Activated naive CD4-positive, alpha-beta T cell treated with anti-CD3 and anti-CD28 coated beads, Interleukin-2, amount 50 U/mL, for 72 hours (primary cell): ENCODE data around the gene STAB2. TPM values are rescaled to one million over a fixed set of nuclear protein-coding genes. Genes with fewer than 3 reads are reported as not detected.

Source experiments
- ATAC-seq, 2 donors: fragments of 150-1000 bp; cut with Tn5 transposase; 2 replicates each; pipeline ENCODE4 v1.10.0; 2021; ENCODE audit warnings: mild to moderate bottlenecking in 2 of 2, moderate library complexity in 2 of 2
- DNase-seq, 2 donors: peaks; one replicate each; pipeline ENCODE4 v3.0.0; 2021 to 2022; ENCODE audit warnings: low spot score in 2 of 2
- H3K27ac Mint-ChIP-seq, 2 donors: one replicate each; pipeline ENCODE4 v1.8.0; 2022; ENCODE audit warnings: mild to moderate bottlenecking in 2 of 2, mixed read lengths in 2 of 2
- H3K36me3 Mint-ChIP-seq, 2 donors: one replicate each; pipeline ENCODE4 v1.8.0; 2022; ENCODE audit warnings: mixed read lengths in 2 of 2
- H3K9me3 Mint-ChIP-seq, 2 donors: one replicate each; pipeline ENCODE4 v1.8.0; 2022; ENCODE audit warnings: mixed read lengths in 2 of 2
- total RNA-seq, 2 donors: library from RNA; stranded (reverse); gene quantifications; one replicate each; pipeline ENCODE4 v1.2.3, GENCODE V29; 2022

The STAB2 gene
- total RNA-seq, 2 donors from 2014 or later: not detected

- H3K9me3 Mint-ChIP-seq: no peaks in the 10 kb centered on the region
- H3K36me3 Mint-ChIP-seq: no peaks in the 10 kb centered on the region
- ATAC-seq: no peak
- no peak overlapping the region for H3K27ac Mint-ChIP-seq
- no peak for DNase-seq
These were observed 150.8 kb downstream of the STAB2 start for GRCh38 chr12:103737881-103738280.

DNA sequence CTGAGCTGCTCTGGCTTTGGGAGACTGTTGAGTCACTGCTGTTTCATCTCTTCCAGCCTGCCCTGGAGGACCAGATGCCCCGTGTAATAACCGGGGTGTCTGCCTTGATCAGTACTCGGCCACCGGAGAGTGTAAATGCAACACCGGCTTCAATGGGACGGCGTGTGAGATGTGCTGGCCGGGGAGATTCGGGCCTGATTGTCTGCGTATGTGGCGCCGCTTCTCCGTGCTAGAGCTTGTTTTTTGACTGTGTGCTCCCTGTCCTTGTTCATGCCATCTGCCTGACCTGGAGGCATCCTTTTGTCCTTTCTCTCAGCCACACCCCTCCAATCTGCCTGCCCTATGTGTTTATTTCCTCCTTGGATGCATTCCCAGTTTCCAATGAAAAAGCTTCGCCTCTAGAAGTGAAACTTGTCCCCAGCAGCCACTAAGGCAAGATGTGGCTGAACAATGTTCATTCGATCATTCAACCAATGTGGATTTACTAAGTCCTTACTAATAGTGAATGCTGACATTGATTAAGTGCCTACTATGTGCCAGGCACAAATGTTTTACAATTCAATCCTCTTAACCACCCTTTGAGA, 155.4 kb downstream of the STAB2 start:
- Mint-ChIP-seq H3K27ac (no peak overlapping the region), H3K9me3 (no peaks in the 10 kb centered on the region), H3K36me3 (no peaks in the 10 kb centered on the region)
- DNase-seq: no peak
- ATAC-seq: no peak

GRCh38 chr12:103743788-103744187, 156.7 kb downstream of the STAB2 start:
- no peaks in the 10 kb centered on the region for H3K36me3 Mint-ChIP-seq
- no peak for ATAC-seq
- no peak overlapping the region for H3K27ac Mint-ChIP-seq
- H3K9me3 Mint-ChIP-seq: no peaks in the 10 kb centered on the region
- no peak for DNase-seq

GRCh38 chr12:103745962-103746361, 158.9 kb downstream of the STAB2 start:
- Mint-ChIP-seq H3K9me3 (no peaks in the 10 kb centered on the region), H3K36me3 (no peaks in the 10 kb centered on the region), H3K27ac (peak overlapping the region in 1 of 2 donors; percentile 4)
- no peak for DNase-seq
- no peak for ATAC-seq

GRCh38 chr12:103748002-103748401, 160.9 kb downstream of the STAB2 start:
- Mint-ChIP-seq H3K27ac (no peak overlapping the region), H3K36me3 (no peaks in the 10 kb centered on the region), H3K9me3 (no peaks in the 10 kb centered on the region)
- ATAC-seq: no peak
- no peak for DNase-seq

DNA sequence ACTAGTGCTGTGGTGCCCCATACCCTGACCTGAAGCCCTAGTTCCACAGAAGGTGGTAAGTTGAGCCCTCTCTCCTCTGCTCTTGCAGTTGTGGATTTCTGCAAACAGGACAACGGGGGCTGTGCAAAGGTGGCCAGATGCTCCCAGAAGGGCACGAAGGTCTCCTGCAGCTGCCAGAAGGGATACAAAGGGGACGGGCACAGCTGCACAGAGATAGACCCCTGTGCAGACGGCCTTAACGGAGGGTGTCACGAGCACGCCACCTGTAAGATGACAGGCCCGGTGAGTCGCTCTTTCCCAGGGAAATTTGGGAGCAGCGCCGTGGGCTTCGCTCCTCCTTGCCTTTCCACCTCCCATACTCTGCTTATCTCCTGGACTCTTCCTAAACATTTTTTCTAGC, 161.8 kb downstream of the STAB2 start:
- Mint-ChIP-seq H3K27ac (no peak overlapping the region), H3K9me3 (no peaks in the 10 kb centered on the region), H3K36me3 (no peaks in the 10 kb centered on the region)
- DNase-seq: no peak
- ATAC-seq: no peak

- Mint-ChIP-seq H3K36me3 (no peaks in the 10 kb centered on the region), H3K27ac (no peak overlapping the region), H3K9me3 (no peaks in the 10 kb centered on the region)
- ATAC-seq (peak in 1 of 2 donors; percentile 43), DNase-seq (no peak)
These were observed 164.1 kb downstream of the STAB2 start for GRCh38 chr12:103751171-103751570.

- DNase-seq (no peak), ATAC-seq (no peak)
- no peak overlapping the region for H3K27ac Mint-ChIP-seq
- no peaks in the 10 kb centered on the region for H3K36me3 Mint-ChIP-seq
- no peaks in the 10 kb centered on the region for H3K9me3 Mint-ChIP-seq
These were observed 164.5 kb downstream of the STAB2 start for GRCh38 chr12:103751600-103751999.

GRCh38 chr12:103755425-103755824, 168.4 kb downstream of the STAB2 start:
- DNase-seq (no peak), ATAC-seq (no peak)
- H3K27ac Mint-ChIP-seq: no peak overlapping the region
- H3K9me3 Mint-ChIP-seq: no peaks in the 10 kb centered on the region
- H3K36me3 Mint-ChIP-seq: no peaks in the 10 kb centered on the region

- H3K27ac Mint-ChIP-seq: no peak overlapping the region
- DNase-seq (no peak), ATAC-seq (no peak)
- no peaks in the 10 kb centered on the region for H3K36me3 Mint-ChIP-seq
- H3K9me3 Mint-ChIP-seq: no peaks in the 10 kb centered on the region
These were observed 169.4 kb downstream of the STAB2 start for GRCh38 chr12:103756443-103756842.

DNA sequence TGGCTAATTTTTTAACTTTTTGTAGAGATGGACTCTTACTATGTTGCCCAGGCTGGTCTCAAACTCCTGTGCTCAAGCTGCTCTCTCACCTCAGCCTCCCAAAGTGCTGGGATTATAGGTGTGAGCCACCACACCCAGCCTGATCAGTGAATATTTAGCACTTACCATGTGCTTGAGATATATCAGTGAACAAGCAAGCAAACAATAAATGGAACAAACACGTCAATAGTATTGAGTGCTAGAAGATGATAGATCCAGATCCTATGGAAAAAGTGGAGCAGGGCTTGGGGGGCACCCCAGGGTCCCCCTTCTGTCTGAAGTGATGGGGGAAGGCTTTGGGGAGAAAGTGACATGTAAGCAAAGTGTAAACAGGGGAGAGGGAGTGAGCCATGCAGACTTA, 170.2 kb downstream of the STAB2 start:
- peak overlapping the region in 1 of 2 donors; percentile 3 for H3K27ac Mint-ChIP-seq
- no peak for ATAC-seq

DNA sequence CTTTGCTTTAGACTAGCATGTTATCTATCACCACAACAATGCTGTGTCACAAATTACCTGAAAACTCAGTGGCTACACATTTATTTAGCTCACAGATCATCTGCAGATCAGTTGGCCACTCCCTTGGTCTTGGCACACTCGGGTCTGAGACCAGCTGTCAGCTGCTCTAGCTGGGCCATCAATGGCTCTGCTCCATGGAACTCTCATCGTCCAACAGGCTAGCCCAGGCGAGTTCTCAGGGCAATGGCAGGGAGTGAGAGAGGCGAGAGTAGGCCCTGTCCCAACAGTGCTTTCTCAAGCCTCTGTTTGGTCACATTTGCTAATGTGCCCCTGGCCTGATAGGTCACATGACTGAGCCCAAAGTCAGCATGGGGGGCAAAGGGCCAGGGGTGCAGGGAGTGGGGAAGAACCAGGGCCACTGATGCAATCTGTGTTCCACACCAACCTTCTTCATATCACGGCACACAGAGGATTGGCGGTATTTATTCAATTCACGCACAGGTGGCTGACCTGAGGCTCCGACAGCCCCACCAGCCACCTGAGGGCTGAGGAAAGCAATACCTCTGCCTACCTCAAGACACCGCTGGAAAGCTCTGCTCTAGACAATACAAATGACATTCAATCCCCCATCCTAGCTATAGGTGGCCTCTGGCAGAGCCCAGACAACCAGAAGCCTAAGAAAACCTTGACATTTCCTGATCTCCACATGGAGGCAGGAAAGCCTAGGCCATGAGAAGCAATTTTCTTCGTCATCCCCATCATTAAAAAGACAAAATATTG, 171.4 kb downstream of the STAB2 start:
- Mint-ChIP-seq H3K36me3 (peaks cover 0 to 8% of the 10 kb centered on the region in 2 donors), H3K27ac (no peak overlapping the region), H3K9me3 (no peaks in the 10 kb centered on the region)
- ATAC-seq: no peak
- DNase-seq: no peak

More for the DNA sequence above, 170.2 kb downstream of the STAB2 start:
- no peaks in the 10 kb centered on the region for H3K36me3 Mint-ChIP-seq
- H3K9me3 Mint-ChIP-seq: no peaks in the 10 kb centered on the region
- no peak for DNase-seq

- no peak overlapping the region for H3K27ac Mint-ChIP-seq
- H3K36me3 Mint-ChIP-seq: peaks cover 0 to 8% of the 10 kb centered on the region in 2 donors
- ATAC-seq: no peak
- no peaks in the 10 kb centered on the region for H3K9me3 Mint-ChIP-seq
- no peak for DNase-seq
These were observed 175.4 kb downstream of the STAB2 start for GRCh38 chr12:103762473-103762872.

DNA sequence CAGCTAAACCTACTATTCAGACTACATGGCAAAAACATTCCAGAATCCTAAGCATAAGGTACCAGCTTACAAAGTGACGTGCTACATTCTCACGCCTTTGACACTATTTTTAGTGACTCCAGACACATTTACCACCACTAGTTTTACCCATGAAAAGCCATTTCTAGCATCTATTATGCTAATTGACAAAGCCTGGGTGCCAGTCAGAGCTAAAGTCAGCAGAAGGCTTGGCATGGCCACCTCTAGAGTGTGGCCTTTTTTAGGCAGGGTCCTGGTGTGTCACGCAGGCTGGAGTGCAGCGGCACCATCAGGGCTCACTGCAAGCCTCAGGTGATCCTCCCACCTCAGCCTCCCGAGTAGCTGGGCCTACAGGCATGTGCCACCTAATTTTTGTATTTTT, 178.2 kb downstream of the STAB2 start:
- ATAC-seq (no peak), DNase-seq (no peak)
- Mint-ChIP-seq H3K9me3 (no peaks in the 10 kb centered on the region), H3K36me3 (peaks cover 0 to 8% of the 10 kb centered on the region in 2 donors), H3K27ac (no peak overlapping the region)

DNA sequence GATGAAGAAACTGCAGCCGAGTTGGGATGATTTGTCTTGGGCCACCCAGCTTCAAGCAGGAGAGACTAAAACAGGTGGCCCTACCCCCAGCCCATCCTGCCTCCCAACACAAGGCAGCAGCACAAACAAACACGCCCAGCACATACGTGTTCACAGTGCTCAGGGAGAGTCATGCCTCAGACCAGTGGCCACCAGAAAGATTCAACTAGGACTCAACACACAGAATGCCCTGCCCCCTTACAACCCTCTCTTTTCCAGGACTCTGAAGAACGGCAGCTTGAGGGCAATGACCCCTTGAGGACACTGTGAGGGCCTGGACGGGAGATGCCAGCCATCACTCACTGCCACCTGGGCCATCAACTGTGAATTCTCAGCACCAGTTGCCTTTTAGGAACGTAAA, 179.0 kb downstream of the STAB2 start:
- peak overlapping the region in 1 of 2 donors; percentile 25 for H3K27ac Mint-ChIP-seq
- peaks cover 0 to 8% of the 10 kb centered on the region in 2 donors for H3K36me3 Mint-ChIP-seq
- DNase-seq: no peak
- H3K9me3 Mint-ChIP-seq: no peaks in the 10 kb centered on the region
- ATAC-seq: no peak

DNA sequence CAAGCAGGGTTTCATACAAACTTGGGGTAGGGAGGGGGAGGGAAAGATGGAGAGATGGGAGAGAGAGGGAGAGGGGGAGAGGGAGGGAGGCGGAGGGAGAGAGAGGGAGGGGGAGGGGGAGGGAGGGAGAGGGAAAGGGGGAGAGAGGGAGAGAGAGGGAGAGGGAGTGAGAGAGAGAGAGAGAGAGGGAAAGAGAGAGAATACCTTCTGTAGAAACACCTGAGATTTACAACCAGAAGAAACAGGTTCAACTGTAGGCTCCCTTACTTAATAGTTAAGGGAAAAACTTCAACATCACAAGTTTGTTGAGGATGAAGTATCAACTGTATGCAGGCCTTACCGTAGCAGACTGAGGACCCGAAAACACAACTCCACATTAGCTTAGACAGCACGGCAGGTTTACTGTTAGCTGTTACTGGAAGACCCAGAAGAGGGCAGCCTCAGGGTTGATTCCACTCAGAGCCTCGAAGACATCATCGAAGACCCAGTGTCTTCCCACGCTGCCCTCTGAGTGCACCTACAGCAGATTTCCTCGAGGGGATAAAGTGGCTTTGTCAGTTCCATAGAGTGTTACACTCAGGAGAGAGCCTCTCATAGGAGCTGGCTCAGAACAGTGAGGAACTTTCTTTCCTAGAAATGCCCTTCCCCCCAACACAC, 181.5 kb downstream of the STAB2 start:
- DNase-seq (no peak), ATAC-seq (peak in 1 of 2 donors; percentile 30)
- H3K9me3 Mint-ChIP-seq: no peaks in the 10 kb centered on the region
- H3K27ac Mint-ChIP-seq: peak overlapping the region in 1 of 2 donors; percentile 15
- H3K36me3 Mint-ChIP-seq: no peaks in the 10 kb centered on the region

DNA sequence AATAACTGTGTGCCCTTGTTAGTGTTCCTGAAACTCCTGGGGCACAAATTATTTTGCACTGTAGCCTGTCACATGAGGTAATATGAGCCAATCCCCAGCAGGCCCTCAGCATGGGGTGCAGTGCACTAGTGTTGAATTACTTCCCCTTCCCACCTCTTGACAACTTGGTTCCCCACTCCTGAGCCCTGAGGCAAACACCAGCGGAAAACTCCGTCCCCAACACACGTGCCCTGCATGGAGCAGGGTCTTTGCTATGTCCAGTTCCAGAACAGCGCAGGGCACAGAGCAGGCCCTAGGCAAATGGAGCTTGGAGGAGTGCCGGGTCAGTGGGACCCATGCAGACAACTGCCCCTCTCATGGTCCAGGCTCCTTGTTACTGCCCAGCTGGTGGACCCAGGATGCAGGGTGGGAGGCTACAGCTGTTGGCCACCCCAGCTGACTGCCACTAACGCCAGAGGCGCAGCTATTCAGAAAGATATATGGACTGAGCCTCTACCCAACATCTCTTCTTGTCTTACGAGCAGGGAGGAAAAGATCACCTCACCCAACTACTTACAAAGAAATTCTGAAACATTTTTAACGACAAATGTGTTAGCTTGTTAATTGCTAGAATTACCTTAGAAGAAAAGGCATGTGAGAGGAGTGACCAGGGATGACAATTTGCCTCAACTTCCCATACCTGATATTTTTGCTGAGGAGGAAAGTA, 182.3 kb downstream of the STAB2 start:
- H3K27ac Mint-ChIP-seq: peak overlapping the region; percentile 15 to 44
- peak in 1 of 2 donors; percentile 5 for ATAC-seq
- H3K36me3 Mint-ChIP-seq: no peaks in the 10 kb centered on the region
- H3K9me3 Mint-ChIP-seq: no peaks in the 10 kb centered on the region
- DNase-seq: no peak
